Retinal pigment epithelial cell (primary cell): ENCODE data around the gene BNIP3.

Source experiments
- DNase-seq: peaks from one replicate; pipeline ENCODE4 v3.0.0-alpha.2; 2010; ENCODE audit warnings: low read depth
- H3K4me3 ChIP-seq: 2 replicates; pipeline ENCODE4 v1.5.1; 2011; ENCODE audit warnings: mild to moderate bottlenecking, low read length, control low read depth, moderate library complexity
- CTCF ChIP-seq: conservative IDR thresholded peaks from 2 replicates; pipeline ENCODE4 v1.5.1; 2011; ENCODE audit warnings: low read depth, low read length, control low read depth, inconsistent platforms

Gene BNIP3

GRCh38 chr10:131971591-131971990, 10.1 kb downstream of the BNIP3 start:
- no peak overlapping the region for H3K4me3 ChIP-seq
- DNase-seq = no peak
- no peak for TF ChIP-seq CTCF

- H3K4me3 ChIP-seq = no peak overlapping the region
- DNase-seq = no peak
- no peak for TF ChIP-seq CTCF
Observed at GRCh38 chr10:131970946-131971345, 10.8 kb downstream of the BNIP3 start.

- H3K4me3 ChIP-seq = no peak overlapping the region
- TF ChIP-seq CTCF = no peak
Observed at GRCh38 chr10:131968949-131969348, 12.8 kb downstream of the BNIP3 start.

GRCh38 chr10:131964298-131964697, 17.4 kb downstream of the BNIP3 start:
- TF ChIP-seq CTCF = no peak
- no peak overlapping the region for H3K4me3 ChIP-seq
- no peak for DNase-seq

More at GRCh38 chr10:131968949-131969348, 12.8 kb downstream of the BNIP3 start:
- DNase-seq = no peak

- no peak overlapping the region for H3K4me3 ChIP-seq
- no peak for DNase-seq
- no peak for TF ChIP-seq CTCF
Observed at GRCh38 chr10:131963811-131964210, 17.9 kb downstream of the BNIP3 start.

GRCh38 chr10:131963350-131963749, 18.4 kb downstream of the BNIP3 start:
- H3K4me3 ChIP-seq = no peak overlapping the region
- TF ChIP-seq CTCF = no peak
- no peak for DNase-seq

GRCh38 chr10:131961777-131962662, 19.7 kb downstream of the BNIP3 start:
- no peak overlapping the region for H3K4me3 ChIP-seq
- no peak for TF ChIP-seq CTCF
- no peak for DNase-seq
